Endothelial cell (in vitro differentiated cells): ENCODE results near the gene BST1. TPM values are rescaled to one million over a fixed set of nuclear protein-coding genes. Genes with fewer than 3 reads are reported as not detected.
A peak's percentile ranks its signal among the peaks of the same experiment; 100 is the strongest.

Experiments used
- DNase-seq: peaks from one replicate; pipeline ENCODE4 v3.0.0; 2021; ENCODE audit warnings: low spot score
- H3K27ac Mint-ChIP-seq: one replicate; pipeline ENCODE4 v1.8.0; 2021; ENCODE audit warnings: mixed read lengths, inconsistent platforms; ENCODE audit not compliant: unreplicated experiment
- H3K27me3 Mint-ChIP-seq: one replicate; pipeline ENCODE4 v1.8.0; 2021; ENCODE audit warnings: mild to moderate bottlenecking, moderate library complexity, mixed read lengths, inconsistent platforms; ENCODE audit not compliant: unreplicated experiment
- H3K36me3 Mint-ChIP-seq: one replicate; pipeline ENCODE4 v1.8.0; 2021; ENCODE audit warnings: mild to moderate bottlenecking, low read depth, mixed read lengths, inconsistent platforms; ENCODE audit not compliant: unreplicated experiment
- H3K4me1 Mint-ChIP-seq: one replicate; pipeline ENCODE4 v1.8.0; 2021; ENCODE audit warnings: mild to moderate bottlenecking, mixed read lengths, inconsistent platforms; ENCODE audit not compliant: unreplicated experiment
- H3K4me3 Mint-ChIP-seq: one replicate; pipeline ENCODE4 v1.8.0; 2021; ENCODE audit warnings: mild to moderate bottlenecking, mixed read lengths, inconsistent platforms; ENCODE audit not compliant: unreplicated experiment
- H3K9me3 Mint-ChIP-seq: one replicate; pipeline ENCODE4 v1.8.0; 2021; ENCODE audit warnings: mixed read lengths, inconsistent platforms; ENCODE audit not compliant: unreplicated experiment
- total RNA-seq: library from RNA; stranded (reverse); fragmentation: NEBNext Ultra II Directional; extraction: Animal tissue kit (Norgen Biotek cat#: 25700); gene quantifications from one replicate; pipeline ENCODE4 v1.2.1, GENCODE V29; 2021; ENCODE audit not compliant: unreplicated experiment
- TF ChIP-seq, protein P1 (sequence below): fragments of 200-600 bp; sonication (generic); IDR thresholded peaks from one replicate; pipeline ENCODE4 v1.5.0; 2021; ENCODE audit warnings: antibody characterized with exemption; ENCODE audit not compliant: unreplicated experiment

The BST1 gene
- total RNA-seq, 1 donor from 2014 or later = 12.6 TPM

GRCh38 chr4:15675356-15675755, 27.5 kb upstream of the BST1 start:
- no peak overlapping the region for H3K4me3 Mint-ChIP-seq
- H3K27ac Mint-ChIP-seq = no peak overlapping the region
- H3K9me3 Mint-ChIP-seq = no peaks in the 10 kb centered on the region
- peaks cover 9% of the 10 kb centered on the region for H3K4me1 Mint-ChIP-seq
- TF ChIP-seq, protein P1, sequence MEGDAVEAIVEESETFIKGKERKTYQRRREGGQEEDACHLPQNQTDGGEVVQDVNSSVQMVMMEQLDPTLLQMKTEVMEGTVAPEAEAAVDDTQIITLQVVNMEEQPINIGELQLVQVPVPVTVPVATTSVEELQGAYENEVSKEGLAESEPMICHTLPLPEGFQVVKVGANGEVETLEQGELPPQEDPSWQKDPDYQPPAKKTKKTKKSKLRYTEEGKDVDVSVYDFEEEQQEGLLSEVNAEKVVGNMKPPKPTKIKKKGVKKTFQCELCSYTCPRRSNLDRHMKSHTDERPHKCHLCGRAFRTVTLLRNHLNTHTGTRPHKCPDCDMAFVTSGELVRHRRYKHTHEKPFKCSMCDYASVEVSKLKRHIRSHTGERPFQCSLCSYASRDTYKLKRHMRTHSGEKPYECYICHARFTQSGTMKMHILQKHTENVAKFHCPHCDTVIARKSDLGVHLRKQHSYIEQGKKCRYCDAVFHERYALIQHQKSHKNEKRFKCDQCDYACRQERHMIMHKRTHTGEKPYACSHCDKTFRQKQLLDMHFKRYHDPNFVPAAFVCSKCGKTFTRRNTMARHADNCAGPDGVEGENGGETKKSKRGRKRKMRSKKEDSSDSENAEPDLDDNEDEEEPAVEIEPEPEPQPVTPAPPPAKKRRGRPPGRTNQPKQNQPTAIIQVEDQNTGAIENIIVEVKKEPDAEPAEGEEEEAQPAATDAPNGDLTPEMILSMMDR = no peak
- no peak for DNase-seq
- H3K27me3 Mint-ChIP-seq = no peaks in the 10 kb centered on the region
- H3K36me3 Mint-ChIP-seq = no peaks in the 10 kb centered on the region

- H3K36me3 Mint-ChIP-seq = no peaks in the 10 kb centered on the region
- TF ChIP-seq, protein P1 = no peak
- H3K27me3 Mint-ChIP-seq = no peaks in the 10 kb centered on the region
- H3K4me1 Mint-ChIP-seq = peaks cover 9% of the 10 kb centered on the region
- H3K27ac Mint-ChIP-seq = no peak overlapping the region
- no peak overlapping the region for H3K4me3 Mint-ChIP-seq
- no peaks in the 10 kb centered on the region for H3K9me3 Mint-ChIP-seq
- DNase-seq = no peak
Measured at GRCh38 chr4:15676039-15676438, 26.8 kb upstream of the BST1 start.

GRCh38 chr4:15676899-15677298, 26.0 kb upstream of the BST1 start:
- DNase-seq = no peak
- Mint-ChIP-seq H3K4me3 (no peak overlapping the region), H3K27ac (no peak overlapping the region), H3K36me3 (no peaks in the 10 kb centered on the region), H3K27me3 (peaks cover 5% of the 10 kb centered on the region), H3K4me1 (peaks cover 12% of the 10 kb centered on the region), H3K9me3 (no peaks in the 10 kb centered on the region)
- TF ChIP-seq, protein P1 = no peak

GRCh38 chr4:15677507-15677988, 25.3 kb upstream of the BST1 start:
- H3K4me1 Mint-ChIP-seq = peaks cover 14% of the 10 kb centered on the region
- TF ChIP-seq, protein P1 = no peak
- no peak overlapping the region for H3K27ac Mint-ChIP-seq
- no peak for DNase-seq
- peak overlapping the region; percentile 65 for H3K4me3 Mint-ChIP-seq
- no peaks in the 10 kb centered on the region for H3K36me3 Mint-ChIP-seq
- H3K9me3 Mint-ChIP-seq = no peaks in the 10 kb centered on the region
- peaks cover 8% of the 10 kb centered on the region for H3K27me3 Mint-ChIP-seq

- TF ChIP-seq, protein P1 = no peak
- Mint-ChIP-seq H3K27ac (peak overlapping the region; percentile 100), H3K36me3 (peaks cover 6% of the 10 kb centered on the region), H3K4me1 (peaks cover 32% of the 10 kb centered on the region), H3K27me3 (peaks cover 8% of the 10 kb centered on the region), H3K9me3 (no peaks in the 10 kb centered on the region), H3K4me3 (peak overlapping the region; percentile 99)
- no peak for DNase-seq
Measured at GRCh38 chr4:15681067-15681371, 21.8 kb upstream of the BST1 start.
